SK-N-SH (cell line): ENCODE measurements around the gene NR1H2. TPM values are rescaled to one million over a fixed set of nuclear protein-coding genes. Genes with fewer than 3 reads are reported as not detected.

Source experiments
- CTCF ChIA-PET: fragments of 300-600, 350-600 bp; formaldehyde crosslinking; extraction: SDS; loops from one replicate; lab custom pipeline; 2021; lab: Yijun Ruan, JAX
- POLR2A ChIA-PET: fragments of 350-600 bp; sonication (Branson Sonifier 250); formaldehyde crosslinking; extraction: SDS; loops from one replicate; lab custom pipeline; 2020; ENCODE audit warnings: antibody characterized with exemption, inconsistent platforms; lab: Yijun Ruan, JAX
- DNase-seq: peaks from one replicate; pipeline ENCODE4 v3.0.0; 2012
- H2AFZ ChIP-seq: fragments of 200-600 bp; sonication (generic); 2 replicates; pipeline ENCODE4 v1.8.1; 2016; ENCODE audit warnings: antibody characterized with exemption, mild to moderate bottlenecking, low read depth
- H3F3A ChIP-seq: fragments of 200-600 bp; sonication (generic); replicated peaks from 2 replicates; pipeline ENCODE3; 2016; ENCODE audit warnings: antibody characterized with exemption, mild to moderate bottlenecking; ENCODE audit not compliant: insufficient read depth
- H3K27ac ChIP-seq, 2 experiments: fragments of 200-500 bp in 1 of 2; fragments of 200-600 bp in 1 of 2; sonication (Bioruptor generic) in 1 of 2; sonication (generic), shearing (Covaris generic) in 1 of 2; 2 replicates each; pipeline versions ENCODE4 v1.5.1 to v1.6.1; 2014 to 2016; ENCODE audit warnings: low read depth in 2 of 2, inconsistent platforms in 1 of 2, low read length in 1 of 2, mild to moderate bottlenecking in 1 of 2, mixed read lengths in 1 of 2
- H3K27me3 ChIP-seq: fragments of 200-600 bp; sonication (generic), shearing (Covaris generic); 2 replicates; pipeline ENCODE4 v1.6.1; 2016; ENCODE audit warnings: mixed run types; ENCODE audit not compliant: insufficient read depth
- H3K36me3 ChIP-seq, 2 experiments: fragments of 200-500 bp in 1 of 2; fragments of 200-600 bp in 1 of 2; sonication (Bioruptor generic) in 1 of 2; sonication (generic) in 1 of 2; replicated peaks in 1 of 2; 2 replicates each; pipeline versions ENCODE3 to v1.5.1; 2014 to 2016; ENCODE audit warnings: low read length in 1 of 2, mild to moderate bottlenecking in 1 of 2; ENCODE audit not compliant: insufficient read depth in 2 of 2, control insufficient read depth in 1 of 2
- H3K4me1 ChIP-seq, 2 experiments: fragments of 200-500 bp in 1 of 2; fragments of 200-600 bp in 1 of 2; sonication (Bioruptor generic) in 1 of 2; sonication (generic), shearing (Covaris generic) in 1 of 2; 2 replicates each; pipeline versions ENCODE4 v1.5.1 to v1.6.1; 2014 to 2016; ENCODE audit warnings: low read depth in 1 of 2, low read length in 1 of 2, mixed run types in 1 of 2; ENCODE audit not compliant: insufficient read depth in 2 of 2, control insufficient read depth in 1 of 2
- H3K4me2 ChIP-seq: fragments of 200-600 bp; sonication (generic), shearing (Covaris generic); 2 replicates; pipeline ENCODE4 v1.6.1; 2017; ENCODE audit warnings: mixed run types
- H3K4me3 ChIP-seq, 2 experiments: fragments of 200-500 bp in 1 of 2; fragments of 200-600 bp in 1 of 2; sonication (Bioruptor generic) in 1 of 2; sonication (generic), shearing (Covaris generic) in 1 of 2; 2 replicates each; pipeline versions ENCODE4 v1.5.1 to v1.8.1; 2014 to 2016; ENCODE audit warnings: low read depth in 2 of 2, inconsistent platforms in 1 of 2, low read length in 1 of 2, mild to moderate bottlenecking in 1 of 2, mixed read lengths in 1 of 2, moderate library complexity in 1 of 2
- H3K79me2 ChIP-seq: fragments of 200-600 bp; sonication (generic); 2 replicates; pipeline ENCODE4 v1.8.1; 2017; ENCODE audit warnings: mild to moderate bottlenecking; ENCODE audit not compliant: insufficient read depth
- H3K9ac ChIP-seq: fragments of 200-600 bp; sonication (generic); 2 replicates; pipeline ENCODE4 v1.6.1; 2017; ENCODE audit warnings: mixed run types
- H3K9me2 ChIP-seq: fragments of 200-600 bp; sonication (generic); 2 replicates; pipeline ENCODE4 v1.6.1; 2017; ENCODE audit warnings: mixed run types
- H3K9me3 ChIP-seq: fragments of 200-600 bp; sonication (generic); 2 replicates; pipeline ENCODE4 v1.6.1; 2017; ENCODE audit warnings: mixed run types, mild to moderate bottlenecking, moderate library complexity
- H4K20me1 ChIP-seq: fragments of 200-600 bp; sonication (generic); 2 replicates; pipeline ENCODE4 v1.6.1; 2017; ENCODE audit warnings: mild to moderate bottlenecking, mixed run types; ENCODE audit not compliant: insufficient read depth
- CHD2 ChIP-seq: fragments of 150-350 bp; IDR thresholded peaks from 2 replicates; pipeline ENCODE4 v1.6.1; 2018; ENCODE audit warnings: low read length; ENCODE audit not compliant: partially characterized antibody
- ELF1 ChIP-seq: IDR thresholded peaks from 2 replicates; pipeline ENCODE4 v1.4.0; 2012
- EP300 ChIP-seq, 2 experiments: IDR thresholded peaks; 2 replicates each; pipeline versions ENCODE4 v1.4.0 to v1.6.1; 2012; ENCODE audit warnings: borderline replicate concordance in 1 of 2, low read depth in 1 of 2, low read length in 1 of 2
- EZH2phosphoT487 ChIP-seq: fragments of 200-600 bp; sonication (generic); IDR thresholded peaks from 2 replicates; pipeline ENCODE4 v1.6.1; 2017; ENCODE audit warnings: low read depth, mixed run types, mild to moderate bottlenecking, antibody characterized with exemption, moderate library complexity, borderline replicate concordance
- FOSL2 ChIP-seq: IDR thresholded peaks from 2 replicates; pipeline ENCODE4 v1.4.0; 2012; ENCODE audit warnings: low read depth, mild to moderate bottlenecking, moderate library complexity, borderline replicate concordance
- FOXJ3 ChIP-seq: sonication (generic); formaldehyde crosslinking; IDR thresholded peaks from 2 replicates; pipeline ENCODE4 v1.5.1; 2020; ENCODE audit warnings: mild to moderate bottlenecking, missing genetic modification reagents
- FOXM1 ChIP-seq: IDR thresholded peaks from 2 replicates; pipeline ENCODE4 v1.4.0; 2012; ENCODE audit warnings: low read depth, mild to moderate bottlenecking
- GABPA ChIP-seq: IDR thresholded peaks from 2 replicates; pipeline ENCODE4 v1.4.0; 2012; ENCODE audit warnings: low read depth, mild to moderate bottlenecking
- JUND ChIP-seq: IDR thresholded peaks from 2 replicates; pipeline ENCODE4 v1.4.0; 2012
- NFIC ChIP-seq: IDR thresholded peaks from 2 replicates; pipeline ENCODE4 v1.4.0; 2012; ENCODE audit warnings: borderline replicate concordance
- NRF1 ChIP-seq: IDR thresholded peaks from 2 replicates; pipeline ENCODE4 v1.6.1; 2012; ENCODE audit warnings: low read depth, mild to moderate bottlenecking, low read length
- RAD21 ChIP-seq: IDR thresholded peaks from 2 replicates; pipeline ENCODE4 v1.6.1; 2012; ENCODE audit warnings: mild to moderate bottlenecking, low read length
- RXRA ChIP-seq: IDR thresholded peaks from 2 replicates; pipeline ENCODE4 v1.4.0; 2012; ENCODE audit warnings: low read depth, mild to moderate bottlenecking, borderline replicate concordance
- SIN3A ChIP-seq: IDR thresholded peaks from 2 replicates; pipeline ENCODE4 v1.6.1; 2012; ENCODE audit warnings: low read depth, mild to moderate bottlenecking, low read length, moderate library complexity, borderline replicate concordance
- TAF1 ChIP-seq: IDR thresholded peaks from 2 replicates; pipeline ENCODE4 v1.6.1; 2012; ENCODE audit warnings: low read depth, mild to moderate bottlenecking, low read length, moderate library complexity, borderline replicate concordance
- ZBTB33 ChIP-seq: IDR thresholded peaks from 2 replicates; pipeline ENCODE4 v1.4.0; 2012; ENCODE audit warnings: low read depth, borderline replicate concordance
- WGBS: methylation state at CpG from one replicate; pipeline ENCODE4 v1.1.6; 2017; ENCODE audit warnings: low lambda C conversion rate; 5-methylcytosine and 5-hydroxymethylcytosine counted together
- polyA plus RNA-seq, 3 experiments: library from polyadenylated mRNA; depleted of rRNA; stranded (reverse); fragments of >200 nt; gene quantifications; 2 replicates each; pipeline ENCODE4 v1.2.3, GENCODE V29; 2012
- TF ChIP-seq, protein P1 (sequence below): IDR thresholded peaks from 2 replicates; pipeline ENCODE4 v1.4.0; 2012; ENCODE audit warnings: low read depth
- TF ChIP-seq, protein P2 (sequence below): fragments of 150-350 bp; IDR thresholded peaks from 2 replicates; pipeline ENCODE4 v1.6.1; 2017; ENCODE audit warnings: antibody characterized with exemption, low read length, low read depth, borderline replicate concordance

NR1H2 gene
- polyA plus RNA-seq, 1 of the 3 experiments (the other 2 are of a cell fraction) = 108 TPM

DNA sequence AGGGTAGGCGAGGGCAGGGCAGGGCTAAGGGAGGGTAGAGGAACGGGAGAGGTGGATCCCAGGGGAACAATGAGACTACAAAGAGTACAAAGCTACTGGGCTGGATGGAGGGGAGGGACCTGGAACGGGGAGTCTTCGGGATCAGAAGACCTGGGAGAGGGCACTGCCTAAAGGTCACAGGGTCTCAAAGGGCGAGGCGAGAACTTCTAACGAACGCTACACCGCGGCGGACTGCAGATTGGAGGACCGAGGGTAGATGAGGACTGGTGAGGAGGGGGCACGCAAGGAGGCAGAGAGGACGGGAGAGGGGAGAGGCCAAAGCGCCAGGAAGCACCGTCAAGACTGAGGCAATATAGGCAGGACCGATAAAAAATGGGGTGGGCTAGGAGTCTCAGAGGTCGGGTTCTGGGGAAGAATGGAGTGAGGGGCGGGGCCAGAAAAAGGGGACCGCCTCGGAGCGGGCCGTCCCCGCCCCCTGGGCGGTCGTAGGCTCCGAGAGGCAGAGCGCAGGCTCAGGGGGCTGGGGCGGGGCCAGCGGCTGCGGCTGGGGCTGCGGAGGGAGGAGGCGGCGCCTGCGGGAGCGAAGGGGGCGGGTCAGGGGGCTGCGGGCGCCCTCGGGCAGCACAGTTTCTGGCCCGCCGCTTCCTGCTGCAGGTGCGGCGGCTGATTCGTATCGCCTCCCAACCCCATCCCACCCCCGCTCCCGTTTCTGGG is 45.7 kb upstream of the NR1H2 start:
- POLR2A ChIA-PET = no interaction called here
- peak; percentile 93 for DNase-seq
- H3K4me1 ChIP-seq = peaks cover 7 to 48% of the 10 kb centered on the region in 2 experiments; a peak in 2 of 4 replicates
- H3K27me3 ChIP-seq = peaks cover 16% of the 10 kb centered on the region; the same call in 1 of the 2 replicates
- no peaks in the 10 kb centered on the region for H4K20me1 ChIP-seq
- H3F3A ChIP-seq = peaks cover 9% of the 10 kb centered on the region
- WGBS = 4% methylated on average over 25 of the region's 48 CpGs
- H3K4me2 ChIP-seq = peak overlapping the region; percentile 78
- TF ChIP-seq FOXM1 (no peak), NRF1 (peak; percentile 76), ELF1 (no peak)
- TF ChIP-seq, all 33 proteins: peak for 1
- H3K9me2 ChIP-seq = no peaks in the 10 kb centered on the region
- H3K9me3 ChIP-seq = no peaks in the 10 kb centered on the region
- H3K4me3 ChIP-seq = peak overlapping the region; percentile 49 to 67
- peak overlapping the region; percentile 53 to 75; a peak in 3 of 4 replicates for H3K27ac ChIP-seq
- H3K79me2 ChIP-seq = no peaks in the 10 kb centered on the region
- no peak overlapping the region for H3K9ac ChIP-seq
- H2AFZ ChIP-seq = peak overlapping the region; percentile 89
- CTCF ChIA-PET = interaction anchor here (1.2 kb wide), 1 partner anchor 38 kb away, joined by 3 read pairs; no protein-coding TSS in a partner anchor
- H3K36me3 ChIP-seq = no peaks in the 10 kb centered on the region

- no peaks in the 10 kb centered on the region for H3K9me3 ChIP-seq
- H3K4me1 ChIP-seq = peaks cover 7 to 40% of the 10 kb centered on the region in 2 experiments; a peak in 2 of 4 replicates
- no peak for TF ChIP-seq NFIC
- TF ChIP-seq, protein P1, sequence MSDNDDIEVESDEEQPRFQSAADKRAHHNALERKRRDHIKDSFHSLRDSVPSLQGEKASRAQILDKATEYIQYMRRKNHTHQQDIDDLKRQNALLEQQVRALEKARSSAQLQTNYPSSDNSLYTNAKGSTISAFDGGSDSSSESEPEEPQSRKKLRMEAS = no peak
- no peak for TF ChIP-seq SIN3A
- TF ChIP-seq EP300 (IDR thresholded peaks at IDR 0.05; ENCODE audit: borderline replicate concordance in 1 of 2, low read depth in 1 of 2, low read length in 1 of 2) = no peak
- TF ChIP-seq GABPA = no peak
- TF ChIP-seq EZH2phosphoT487 = no peak
- TF ChIP-seq FOXM1 = no peak
- no peak for TF ChIP-seq FOXJ3 (CRISPR knock-in tag)
- TF ChIP-seq, protein P2, sequence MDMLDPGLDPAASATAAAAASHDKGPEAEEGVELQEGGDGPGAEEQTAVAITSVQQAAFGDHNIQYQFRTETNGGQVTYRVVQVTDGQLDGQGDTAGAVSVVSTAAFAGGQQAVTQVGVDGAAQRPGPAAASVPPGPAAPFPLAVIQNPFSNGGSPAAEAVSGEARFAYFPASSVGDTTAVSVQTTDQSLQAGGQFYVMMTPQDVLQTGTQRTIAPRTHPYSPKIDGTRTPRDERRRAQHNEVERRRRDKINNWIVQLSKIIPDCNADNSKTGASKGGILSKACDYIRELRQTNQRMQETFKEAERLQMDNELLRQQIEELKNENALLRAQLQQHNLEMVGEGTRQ = no peak
- no peak for TF ChIP-seq ZBTB33
- no peak for TF ChIP-seq JUND
- TF ChIP-seq NRF1 = no peak
- no peak for TF ChIP-seq RXRA
- TF ChIP-seq RAD21 = no peak
- no peak for TF ChIP-seq CHD2
- TF ChIP-seq ELF1 = no peak
- no peak for TF ChIP-seq TAF1
- TF ChIP-seq FOSL2 = no peak
- no peaks in the 10 kb centered on the region for H3K36me3 ChIP-seq
- H3K27ac ChIP-seq = peak overlapping the region in 1 of 2 experiments; percentile 31; a peak in 2 of 4 replicates
- peaks cover 9% of the 10 kb centered on the region for H3F3A ChIP-seq
- H3K9ac ChIP-seq = no peak overlapping the region
- no peaks in the 10 kb centered on the region for H3K9me2 ChIP-seq
- H2AFZ ChIP-seq = no peak overlapping the region
- CTCF ChIA-PET = no interaction called here
- H4K20me1 ChIP-seq = no peaks in the 10 kb centered on the region
- H3K4me2 ChIP-seq = peak overlapping the region; percentile 78
- H3K4me3 ChIP-seq = peak overlapping the region; percentile 49 to 67
- WGBS = 33% methylated on average over 10 of the region's 10 CpGs
- H3K79me2 ChIP-seq = no peaks in the 10 kb centered on the region
- DNase-seq = no peak
- H3K27me3 ChIP-seq = peaks cover 15% of the 10 kb centered on the region; the same call in 1 of the 2 replicates
- POLR2A ChIA-PET = no interaction called here
These were observed 44.9 kb upstream of the NR1H2 start for GRCh38 chr19:50331221-50331993.
